Activated T-cell treated with anti-CD3 and anti-CD28 coated beads, Interleukin-2, amount 50 U/mL, for 24 hours (primary cell): ENCODE data around the gene ANKS1A.

Experiments
- DNase-seq: peaks from one replicate; pipeline ENCODE4 v3.0.0-alpha.2; 2020
- H3K27ac Mint-ChIP-seq: 2 replicates; pipeline ENCODE4 v1.8.0; 2020; ENCODE audit warnings: mild to moderate bottlenecking, mixed read lengths
- H3K27me3 Mint-ChIP-seq: 2 replicates; pipeline ENCODE4 v1.8.0; 2020; ENCODE audit warnings: mixed read lengths
- H3K36me3 Mint-ChIP-seq: 2 replicates; pipeline ENCODE4 v1.8.0; 2020; ENCODE audit warnings: low read depth, mixed read lengths
- H3K4me1 Mint-ChIP-seq: 2 replicates; pipeline ENCODE4 v1.8.0; 2020; ENCODE audit warnings: low read depth, mixed read lengths
- H3K4me3 Mint-ChIP-seq: 2 replicates; pipeline ENCODE4 v1.8.0; 2020; ENCODE audit warnings: mild to moderate bottlenecking, moderate library complexity, mixed read lengths
- H3K9me3 Mint-ChIP-seq: 2 replicates; pipeline ENCODE4 v1.8.0; 2020; ENCODE audit warnings: mixed read lengths

ANKS1A gene

GRCh38 chr6:35051396-35051795, 162.3 kb downstream of the ANKS1A start:
- Mint-ChIP-seq H3K4me1 (peaks cover 15% of the 10 kb centered on the region), H3K36me3 (peaks cover 12% of the 10 kb centered on the region), H3K27me3 (no peaks in the 10 kb centered on the region), H3K4me3 (no peak overlapping the region), H3K27ac (no peak overlapping the region), H3K9me3 (no peaks in the 10 kb centered on the region)
- DNase-seq: no peak

- H3K4me1 Mint-ChIP-seq: peaks cover 10% of the 10 kb centered on the region
- H3K27ac Mint-ChIP-seq: no peak overlapping the region
Measured at GRCh38 chr6:35051997-35052583, 163.0 kb downstream of the ANKS1A start.

DNA sequence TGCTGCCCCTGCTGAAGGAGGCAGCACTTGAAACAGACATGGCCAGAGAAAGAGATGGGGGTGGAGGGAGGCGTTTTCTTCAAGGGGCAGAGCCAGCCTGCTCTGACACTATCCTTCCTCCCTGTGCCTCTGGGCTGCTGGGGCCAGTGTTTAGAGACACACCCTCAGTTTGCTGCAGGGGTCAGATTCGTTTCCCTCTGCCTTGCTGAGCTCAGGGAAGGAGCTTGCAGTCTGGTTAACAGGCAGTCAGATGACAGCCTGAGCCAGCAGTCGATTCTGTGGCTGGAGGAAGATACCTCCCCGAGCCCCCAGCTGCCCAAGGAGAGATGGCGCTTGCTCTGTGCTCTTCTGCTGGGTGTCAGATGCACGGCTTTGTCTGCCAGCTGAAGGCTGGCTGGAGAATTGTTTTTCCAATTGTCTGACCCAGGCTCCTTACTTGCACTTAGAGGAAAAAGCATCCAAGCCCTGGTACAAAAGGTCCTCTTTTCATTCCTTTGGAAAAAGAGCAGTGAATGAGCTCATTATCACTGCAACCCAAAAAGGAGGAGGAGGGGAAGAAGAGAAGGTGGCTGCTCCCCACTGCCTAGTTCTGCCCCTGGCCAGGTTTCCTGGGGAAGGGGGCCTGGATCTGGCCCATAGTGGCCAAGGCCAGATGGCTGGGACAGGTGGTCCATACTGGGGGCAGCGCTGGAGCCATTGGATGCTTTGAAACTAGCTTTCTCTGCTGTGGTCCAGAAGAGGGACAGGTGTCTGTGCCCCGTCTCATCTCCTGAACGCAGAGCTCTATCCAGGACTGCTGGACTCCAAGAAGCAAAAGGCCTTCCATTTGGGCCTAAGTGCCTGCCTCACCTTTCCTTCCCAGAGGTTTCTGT, 163.9 kb downstream of the ANKS1A start:
- no peaks in the 10 kb centered on the region for H3K9me3 Mint-ChIP-seq
- H3K27ac Mint-ChIP-seq: no peak overlapping the region
- H3K36me3 Mint-ChIP-seq: peaks cover 18% of the 10 kb centered on the region
- H3K4me1 Mint-ChIP-seq: peaks cover 2% of the 10 kb centered on the region
- H3K4me3 Mint-ChIP-seq: no peak overlapping the region
- H3K27me3 Mint-ChIP-seq: no peaks in the 10 kb centered on the region
- DNase-seq: no peak

More at GRCh38 chr6:35051997-35052583, 163.0 kb downstream of the ANKS1A start:
- DNase-seq: no peak
- no peaks in the 10 kb centered on the region for H3K27me3 Mint-ChIP-seq
- H3K36me3 Mint-ChIP-seq: peaks cover 18% of the 10 kb centered on the region
- H3K4me3 Mint-ChIP-seq: no peak overlapping the region
- H3K9me3 Mint-ChIP-seq: no peaks in the 10 kb centered on the region

DNA sequence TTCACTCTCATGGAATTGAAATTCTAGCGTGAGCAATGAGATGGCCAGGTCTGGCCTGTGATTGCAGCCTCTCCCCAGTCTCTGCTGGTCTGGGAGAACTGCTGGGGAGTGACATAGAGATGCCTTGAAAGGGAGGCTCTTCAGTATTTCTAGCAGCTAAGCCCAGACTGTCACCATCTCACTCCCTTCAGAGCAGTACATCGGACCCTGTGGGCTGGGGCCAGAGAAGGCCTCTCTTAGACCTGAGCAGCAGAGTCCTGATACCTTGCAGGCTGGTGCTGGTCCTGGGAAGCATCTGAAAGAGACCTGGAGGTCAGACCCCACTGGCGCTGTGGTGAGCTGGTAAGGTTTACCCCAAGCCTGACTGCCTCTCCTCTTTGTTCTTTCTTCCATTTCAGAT, 164.6 kb downstream of the ANKS1A start:
- Mint-ChIP-seq H3K27me3 (no peaks in the 10 kb centered on the region), H3K36me3 (peaks cover 20% of the 10 kb centered on the region)

GRCh38 chr6:35054106-35054742, 165.2 kb downstream of the ANKS1A start:
- no peak overlapping the region for H3K4me3 Mint-ChIP-seq
- no peaks in the 10 kb centered on the region for H3K27me3 Mint-ChIP-seq
- peaks cover 3% of the 10 kb centered on the region for H3K4me1 Mint-ChIP-seq
- no peak for DNase-seq
- H3K27ac Mint-ChIP-seq: no peak overlapping the region
- no peaks in the 10 kb centered on the region for H3K9me3 Mint-ChIP-seq
- peaks cover 22% of the 10 kb centered on the region for H3K36me3 Mint-ChIP-seq

More for the DNA sequence above, 164.6 kb downstream of the ANKS1A start:
- no peak overlapping the region for H3K4me3 Mint-ChIP-seq
- H3K4me1 Mint-ChIP-seq: peaks cover 2% of the 10 kb centered on the region
- no peak for DNase-seq
- no peaks in the 10 kb centered on the region for H3K9me3 Mint-ChIP-seq
- H3K27ac Mint-ChIP-seq: no peak overlapping the region

- H3K36me3 Mint-ChIP-seq: peaks cover 26% of the 10 kb centered on the region
- H3K4me1 Mint-ChIP-seq: peaks cover 3% of the 10 kb centered on the region
- no peaks in the 10 kb centered on the region for H3K27me3 Mint-ChIP-seq
- no peak overlapping the region for H3K27ac Mint-ChIP-seq
- no peaks in the 10 kb centered on the region for H3K9me3 Mint-ChIP-seq
- no peak overlapping the region for H3K4me3 Mint-ChIP-seq
- no peak for DNase-seq
Measured at GRCh38 chr6:35054743-35055130, 165.7 kb downstream of the ANKS1A start.

GRCh38 chr6:35055891-35056290, 166.8 kb downstream of the ANKS1A start:
- Mint-ChIP-seq H3K27me3 (no peaks in the 10 kb centered on the region), H3K9me3 (no peaks in the 10 kb centered on the region), H3K4me1 (peaks cover 3% of the 10 kb centered on the region), H3K4me3 (no peak overlapping the region), H3K36me3 (peaks cover 29% of the 10 kb centered on the region), H3K27ac (no peak overlapping the region)
- no peak for DNase-seq

GRCh38 chr6:35056952-35057351, 167.9 kb downstream of the ANKS1A start:
- Mint-ChIP-seq H3K9me3 (no peaks in the 10 kb centered on the region), H3K4me3 (no peak overlapping the region), H3K27me3 (no peaks in the 10 kb centered on the region), H3K4me1 (peaks cover 3% of the 10 kb centered on the region), H3K27ac (no peak overlapping the region), H3K36me3 (peaks cover 34% of the 10 kb centered on the region)
- no peak for DNase-seq

DNA sequence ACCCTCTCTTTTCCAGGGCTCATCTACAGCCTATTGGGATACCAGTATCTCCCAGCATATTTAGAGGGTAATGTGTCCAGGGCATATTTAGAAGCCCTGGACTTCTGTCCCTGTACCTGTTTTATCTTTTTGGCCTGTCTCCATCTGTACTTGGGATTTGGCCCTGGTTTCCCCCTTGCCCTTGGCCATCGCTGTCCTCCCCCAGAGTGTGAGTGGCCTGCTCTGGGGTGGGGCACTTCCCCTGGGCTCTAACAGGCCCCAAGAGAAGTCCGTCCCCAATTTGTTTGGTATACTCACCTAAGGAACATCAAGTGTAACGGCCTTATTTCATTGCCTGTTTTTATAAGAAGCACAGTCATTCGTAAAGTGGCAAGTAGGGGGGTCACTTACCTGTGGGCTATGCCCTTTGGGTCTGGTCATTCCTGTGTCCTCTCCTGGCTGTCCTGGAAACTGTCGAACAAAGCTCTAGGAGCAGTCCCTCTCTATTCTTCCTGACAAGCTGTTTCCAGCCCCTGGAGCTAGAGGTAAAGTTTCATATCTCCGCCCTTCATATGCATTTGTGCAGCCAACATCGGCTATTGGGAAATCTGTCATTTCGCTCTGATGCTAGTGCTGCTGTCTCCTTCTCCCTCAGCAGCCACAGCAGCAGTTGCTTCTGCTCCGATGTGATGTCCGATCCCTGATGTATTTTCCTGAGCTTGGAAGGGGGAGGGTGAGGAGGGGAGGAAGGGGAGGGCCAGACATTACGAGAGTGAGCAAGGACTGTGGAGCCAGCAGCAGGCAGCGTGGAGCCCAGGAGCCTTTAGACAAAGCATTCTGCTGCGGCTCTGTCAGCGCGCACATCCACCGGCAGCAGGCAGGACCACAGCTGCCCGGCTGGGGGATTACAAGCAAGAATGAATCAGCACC, 168.6 kb downstream of the ANKS1A start:
- H3K4me1 Mint-ChIP-seq: peaks cover 3% of the 10 kb centered on the region
- H3K9me3 Mint-ChIP-seq: no peaks in the 10 kb centered on the region
- H3K36me3 Mint-ChIP-seq: peaks cover 35% of the 10 kb centered on the region
- no peak for DNase-seq
- H3K27me3 Mint-ChIP-seq: no peaks in the 10 kb centered on the region
- no peak overlapping the region for H3K27ac Mint-ChIP-seq
- no peak overlapping the region for H3K4me3 Mint-ChIP-seq

DNA sequence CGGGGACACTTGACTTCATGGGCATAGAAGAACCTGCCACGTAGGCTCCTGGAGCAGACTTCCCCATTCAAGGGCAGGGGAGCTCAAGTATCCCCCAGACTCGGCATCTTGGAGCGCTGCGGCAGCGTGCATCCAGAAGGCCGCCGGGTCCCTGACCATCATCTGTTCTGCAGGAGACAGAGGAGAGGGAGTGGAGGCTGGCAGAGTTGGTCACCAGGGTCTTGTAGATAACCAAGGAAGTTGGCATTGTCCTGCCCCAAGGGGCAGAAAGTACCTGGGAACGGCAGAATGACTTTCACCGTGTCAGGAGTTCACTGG, 169.3 kb downstream of the ANKS1A start:
- no peak overlapping the region for H3K4me3 Mint-ChIP-seq
- H3K27ac Mint-ChIP-seq: no peak overlapping the region
- H3K36me3 Mint-ChIP-seq: peaks cover 37% of the 10 kb centered on the region
- no peaks in the 10 kb centered on the region for H3K9me3 Mint-ChIP-seq
- no peaks in the 10 kb centered on the region for H3K27me3 Mint-ChIP-seq
- no peak for DNase-seq
- H3K4me1 Mint-ChIP-seq: peaks cover 3% of the 10 kb centered on the region

- Mint-ChIP-seq H3K4me1 (peaks cover 3% of the 10 kb centered on the region), H3K4me3 (no peak overlapping the region), H3K27me3 (no peaks in the 10 kb centered on the region), H3K36me3 (peaks cover 42% of the 10 kb centered on the region), H3K27ac (no peak overlapping the region), H3K9me3 (no peaks in the 10 kb centered on the region)
- no peak for DNase-seq
Measured at GRCh38 chr6:35058865-35059522, 169.9 kb downstream of the ANKS1A start.

DNA sequence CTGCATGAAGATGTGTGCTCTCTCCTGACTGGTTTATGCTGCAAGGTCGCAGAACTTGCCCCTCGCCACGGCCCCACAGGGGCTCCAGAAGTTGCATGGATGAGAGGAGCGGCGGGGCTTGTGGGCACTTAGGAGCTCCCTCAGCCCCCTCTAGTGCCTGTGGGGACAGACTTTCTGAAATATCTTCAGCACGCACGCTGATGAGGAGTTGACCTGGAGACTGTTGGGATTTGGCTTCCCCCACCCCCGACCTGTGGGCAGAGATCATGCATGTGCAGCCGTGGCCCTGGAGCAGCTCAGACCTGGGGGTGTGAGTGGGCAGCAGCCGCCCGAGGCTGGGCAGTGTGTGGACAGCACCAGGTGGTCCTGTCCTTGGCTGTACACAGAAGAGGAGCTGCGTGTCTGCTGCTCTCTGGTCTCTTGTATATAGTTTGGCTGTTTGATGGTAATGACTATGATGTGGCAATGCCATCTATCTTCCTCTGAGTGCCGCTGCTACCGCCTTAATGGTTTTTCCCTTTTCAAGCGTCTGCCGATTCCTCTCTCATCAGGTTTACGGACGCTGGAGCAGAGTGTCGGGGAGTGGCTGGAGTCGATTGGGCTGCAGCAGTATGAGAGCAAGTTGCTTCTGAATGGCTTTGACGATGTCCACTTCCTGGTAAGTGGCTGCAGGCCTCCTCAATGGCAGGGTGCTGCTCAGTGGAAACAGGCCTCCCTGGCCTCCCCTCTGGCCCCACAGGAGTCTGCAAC, 170.7 kb downstream of the ANKS1A start:
- peaks cover 37% of the 10 kb centered on the region for H3K36me3 Mint-ChIP-seq
- no peaks in the 10 kb centered on the region for H3K27me3 Mint-ChIP-seq
- H3K27ac Mint-ChIP-seq: no peak overlapping the region
- H3K4me1 Mint-ChIP-seq: peaks cover 3% of the 10 kb centered on the region
- H3K4me3 Mint-ChIP-seq: no peak overlapping the region
- no peak for DNase-seq
- H3K9me3 Mint-ChIP-seq: no peaks in the 10 kb centered on the region

- Mint-ChIP-seq H3K27me3 (no peaks in the 10 kb centered on the region), H3K9me3 (no peaks in the 10 kb centered on the region), H3K36me3 (peaks cover 39% of the 10 kb centered on the region), H3K4me1 (peaks cover 3% of the 10 kb centered on the region), H3K4me3 (no peak overlapping the region), H3K27ac (no peak overlapping the region)
- DNase-seq: no peak
Measured at GRCh38 chr6:35061102-35061615, 172.1 kb downstream of the ANKS1A start.
